A549 (cell line): ENCODE measurements around the gene LTB.

Experiments used
- CEBPB ChIP-seq, 2 experiments: fragments of >200 bp in 1 of 2; sonication (Bioruptor Twin) in 1 of 2; formaldehyde crosslinking in 1 of 2; IDR thresholded peaks; 2 replicates each; pipeline ENCODE4 v1.6.1; 2012 to 2016
- CTCF ChIP-seq: fragments of >200 bp; sonication (Bioruptor Twin); formaldehyde crosslinking; IDR thresholded peaks from 3 replicates; pipeline ENCODE4 v1.5.1; 2016
- JUNB ChIP-seq: fragments of >200 bp; sonication (Bioruptor Twin); formaldehyde crosslinking; IDR thresholded peaks from 2 replicates; pipeline ENCODE4 v1.6.1; 2016
- PHF8 ChIP-seq: fragments of 200-600 bp; sonication (generic); IDR thresholded peaks from 2 replicates; pipeline ENCODE4 v1.6.1; 2016; ENCODE audit warnings: low read depth, mild to moderate bottlenecking, antibody characterized with exemption, moderate library complexity, borderline replicate concordance
- POLR2A ChIP-seq: IDR thresholded peaks from 2 replicates; pipeline ENCODE4 v1.6.1; 2012; ENCODE audit warnings: mild to moderate bottlenecking, low read length
- RAD21 ChIP-seq, 2 experiments: fragments of >200 bp in 1 of 2; sonication (Bioruptor Twin) in 1 of 2; formaldehyde crosslinking in 1 of 2; IDR thresholded peaks in 1 of 2; conservative IDR thresholded peaks in 1 of 2; 2 replicates in 1 of 2; 3 replicates in 1 of 2; pipeline ENCODE4 v1.6.1; 2012 to 2018; ENCODE audit warnings: inconsistent platforms in 1 of 2
- RARB ChIP-seq: fragments of 250-450 bp; sonication (Bioruptor Pico); IDR thresholded peaks from 2 replicates; pipeline ENCODE4 v1.8.0; 2021; ENCODE audit warnings: mild to moderate bottlenecking, moderate library complexity

GRCh38 chr6:31621320-31621939, 39.2 kb upstream of the LTB start:
- TF ChIP-seq RAD21 (conservative IDR thresholded peaks at IDR 0.05 in 1 of 2, IDR thresholded peaks at IDR 0.05 in 1 of 2) (no peak), PHF8 (no peak), POLR2A (no peak), JUNB (no peak), CTCF (no peak), RARB (CRISPR knock-in tag) (no peak), CEBPB (IDR thresholded peaks at IDR 0.05) (no peak)
